Measurements from ENCODE around the gene GOLM1. TPM values are rescaled to one million over a fixed set of nuclear protein-coding genes. Genes with fewer than 3 reads are reported as not detected.

Gene GOLM1
- total and polyA plus RNA-seq, 10 of the 15 experiments (the other 5 are each of a cell fraction or from before 2014, with no cell fraction given) = 0.41 to 25.9 (median 18.7) TPM

- TF ChIP-seq MYC (IDR thresholded peaks at IDR 0.05; ENCODE audit: insufficient read depth, insufficient read length, insufficient replicate concordance, low read length, severe bottlenecking) = no peak
- TF ChIP-seq ZBTB33 (IDR thresholded peaks at IDR 0.05) = no peak
- TF ChIP-seq YY1 (IDR thresholded peaks at IDR 0.05; ENCODE audit: low read depth, low read length) = no peak
- TF ChIP-seq POU2F2 (IDR thresholded peaks at IDR 0.05; ENCODE audit: borderline replicate concordance, low read depth, low read length) = no peak
- no peak for TF ChIP-seq BACH1 (IDR thresholded peaks at IDR 0.05; ENCODE audit: borderline replicate concordance)
- TF ChIP-seq REST (IDR thresholded peaks at IDR 0.05; ENCODE audit: low read depth, low read length) = no peak
- TF ChIP-seq GABPA (IDR thresholded peaks at IDR 0.05; ENCODE audit: low read depth) = no peak
- TF ChIP-seq ZSCAN29 (IDR thresholded peaks at IDR 0.05) = no peak
- no peak for TF ChIP-seq EED (IDR thresholded peaks at IDR 0.05; ENCODE audit: low read depth)
- no peak for TF ChIP-seq RB1 (IDR thresholded peaks at IDR 0.05; ENCODE audit: borderline replicate concordance)
- TF ChIP-seq E4F1 (IDR thresholded peaks at IDR 0.05; ENCODE audit: borderline replicate concordance, partially characterized antibody) = no peak
- no peak for TF ChIP-seq SMAD5 (IDR thresholded peaks at IDR 0.05; ENCODE audit: low read depth)
Observed at GRCh38 chr9:86091477-86091876, 7.9 kb downstream of the GOLM1 start (continued).
